ENCODE measurements around the gene KBTBD12.

The KBTBD12 gene

GRCh38 chr3:127933396-127933795, 18.4 kb downstream of the KBTBD12 start:
- H3K4me3 ChIP-seq (ENCODE audit: low read length) = no peak overlapping the region
- peak; percentile 6; the same call in 1 of the 2 replicates for TF ChIP-seq CTCF (conservative IDR thresholded peaks at IDR 0.05; ENCODE audit: low read length)
- DNase-seq (ENCODE audit: low read depth) = no peak

GRCh38 chr3:127938800-127939199, 23.8 kb downstream of the KBTBD12 start:
- DNase-seq (ENCODE audit: low read depth) = no peak
- H3K4me3 ChIP-seq (ENCODE audit: low read length) = no peak overlapping the region
- TF ChIP-seq CTCF (conservative IDR thresholded peaks at IDR 0.05; ENCODE audit: low read length) = no peak

GRCh38 chr3:127940116-127940515, 25.1 kb downstream of the KBTBD12 start:
- no peak for TF ChIP-seq CTCF (conservative IDR thresholded peaks at IDR 0.05; ENCODE audit: low read length)
- no peak overlapping the region for H3K4me3 ChIP-seq (ENCODE audit: low read length)
- no peak for DNase-seq (ENCODE audit: low read depth)

- no peak for TF ChIP-seq CTCF (conservative IDR thresholded peaks at IDR 0.05; ENCODE audit: low read length)
- no peak for DNase-seq (ENCODE audit: low read depth)
Observed at GRCh38 chr3:127942613-127943012, 27.6 kb downstream of the KBTBD12 start.

GRCh38 chr3:127948211-127948610, 33.2 kb downstream of the KBTBD12 start:
- no peak for TF ChIP-seq CTCF (conservative IDR thresholded peaks at IDR 0.05; ENCODE audit: low read length)
- DNase-seq (ENCODE audit: low read depth) = no peak
- no peak overlapping the region for H3K4me3 ChIP-seq (ENCODE audit: low read length)

More at GRCh38 chr3:127942613-127943012, 27.6 kb downstream of the KBTBD12 start:
- H3K4me3 ChIP-seq (ENCODE audit: low read length) = no peak overlapping the region

- peak; percentile 21 for DNase-seq (ENCODE audit: low read depth)
- no peak overlapping the region for H3K4me3 ChIP-seq (ENCODE audit: low read length)
- TF ChIP-seq CTCF (conservative IDR thresholded peaks at IDR 0.05; ENCODE audit: low read length) = no peak
Observed at GRCh38 chr3:127949446-127950055, 34.5 kb downstream of the KBTBD12 start.

- DNase-seq (ENCODE audit: low read depth) = peak; percentile 43
- H3K4me3 ChIP-seq (ENCODE audit: low read length) = no peak overlapping the region
- no peak for TF ChIP-seq CTCF (conservative IDR thresholded peaks at IDR 0.05; ENCODE audit: low read length)
Observed at GRCh38 chr3:127951276-127951675, 36.2 kb downstream of the KBTBD12 start.
